NCI-H748 (cell line): ENCODE data around the gene TSPAN5.

Experiments used
- DNase-seq: peaks from one replicate; lab custom pipeline; 2025; ENCODE audit not compliant: unreplicated experiment; lab: John Stamatoyannopoulos, UW

The TSPAN5 gene

GRCh38 chr4:98646422-98646821, 12.0 kb downstream of the TSPAN5 start:
- DNase-seq: no peak

- no peak for DNase-seq
These were observed 12.9 kb downstream of the TSPAN5 start for GRCh38 chr4:98645527-98645926.

- DNase-seq: no peak
These were observed 14.7 kb downstream of the TSPAN5 start for GRCh38 chr4:98643755-98644154.

- DNase-seq: no peak
These were observed 15.4 kb downstream of the TSPAN5 start for GRCh38 chr4:98642991-98643426.

GRCh38 chr4:98641906-98642668, 16.3 kb downstream of the TSPAN5 start:
- no peak for DNase-seq

- no peak for DNase-seq
These were observed 17.0 kb downstream of the TSPAN5 start for GRCh38 chr4:98641376-98641775.

GRCh38 chr4:98639523-98639922, 18.9 kb downstream of the TSPAN5 start:
- no peak for DNase-seq

GRCh38 chr4:98639108-98639507, 19.3 kb downstream of the TSPAN5 start:
- DNase-seq: no peak

GRCh38 chr4:98638661-98639060, 19.8 kb downstream of the TSPAN5 start:
- DNase-seq: peak; percentile 49

- no peak for DNase-seq
These were observed 24.4 kb downstream of the TSPAN5 start for GRCh38 chr4:98634061-98634460.

GRCh38 chr4:98633159-98633558, 25.3 kb downstream of the TSPAN5 start:
- no peak for DNase-seq

GRCh38 chr4:98632258-98632657, 26.2 kb downstream of the TSPAN5 start:
- DNase-seq: no peak

- DNase-seq: no peak
These were observed 26.9 kb downstream of the TSPAN5 start for GRCh38 chr4:98631506-98631905.

GRCh38 chr4:98630737-98631454, 27.5 kb downstream of the TSPAN5 start:
- no peak for DNase-seq

- DNase-seq: no peak
These were observed 30.7 kb downstream of the TSPAN5 start for GRCh38 chr4:98627531-98628257.

GRCh38 chr4:98626350-98626749, 32.1 kb downstream of the TSPAN5 start:
- DNase-seq: no peak

- DNase-seq: no peak
These were observed 32.5 kb downstream of the TSPAN5 start for GRCh38 chr4:98625920-98626319.

GRCh38 chr4:98625399-98625798, 33.0 kb downstream of the TSPAN5 start:
- no peak for DNase-seq

GRCh38 chr4:98624642-98625041, 33.8 kb downstream of the TSPAN5 start:
- no peak for DNase-seq

GRCh38 chr4:98624144-98624543, 34.3 kb downstream of the TSPAN5 start:
- DNase-seq: no peak

GRCh38 chr4:98623126-98623802, 35.1 kb downstream of the TSPAN5 start:
- peak; percentile 17 for DNase-seq
